ENCODE measurements around the gene EPG5.

- TF ChIP-seq CTCF (IDR thresholded peaks at IDR 0.05) = no peak
- no peak for TF ChIP-seq NR2C2 (CRISPR knock-in tag; IDR thresholded peaks at IDR 0.05)
These were observed 137.3 kb downstream of the EPG5 start for GRCh38 chr18:45829855-45830254.

Data from WTC11 (cell line).